IMR-90 (cell line): ENCODE results near the gene MIER2.

Experiments
- NFE2L2 ChIP-seq: fragments of 150-350 bp; IDR thresholded peaks from 2 replicates; pipeline ENCODE4 v1.6.1; 2016; ENCODE audit warnings: low read depth, mild to moderate bottlenecking, low read length
- RAD21 ChIP-seq: IDR thresholded peaks from 2 replicates; pipeline ENCODE4 v1.6.1; 2012; ENCODE audit warnings: low read length, improper control_type of control experiment
- USF2 ChIP-seq: fragments of 150-350 bp; IDR thresholded peaks from 2 replicates; pipeline ENCODE4 v1.6.1; 2017; ENCODE audit warnings: mild to moderate bottlenecking, antibody characterized with exemption, low read length, low read depth

- TF ChIP-seq RAD21 (no peak), USF2 (no peak), NFE2L2 (no peak)
These were observed 29.7 kb upstream of the MIER2 start for GRCh38 chr19:374183-374885.
